ENCODE data around the gene DCUN1D4. TPM values are rescaled to one million over a fixed set of nuclear protein-coding genes. Genes with fewer than 3 reads are reported as not detected.

DCUN1D4 gene
- total and polyA plus RNA-seq, 2 experiments from 2014 or later, result 17.3 to 39.9 TPM

- H3K27me3 ChIP-seq, result no peaks in the 10 kb centered on the region
- WGBS (ENCODE audit: low lambda C conversion rate, missing lambda C conversion rate), result 93% methylated on average over 1 of the region's 1 CpG
- H3K4me3 ChIP-seq, result no peak overlapping the region
- H3K4me1 ChIP-seq (ENCODE audit: insufficient read depth), result no peaks in the 10 kb centered on the region
- no peaks in the 10 kb centered on the region for H3K79me2 ChIP-seq
- no peaks in the 10 kb centered on the region for H4K20me1 ChIP-seq (ENCODE audit: insufficient read depth, poor library complexity, severe bottlenecking)
- TF ChIP-seq, protein P1, sequence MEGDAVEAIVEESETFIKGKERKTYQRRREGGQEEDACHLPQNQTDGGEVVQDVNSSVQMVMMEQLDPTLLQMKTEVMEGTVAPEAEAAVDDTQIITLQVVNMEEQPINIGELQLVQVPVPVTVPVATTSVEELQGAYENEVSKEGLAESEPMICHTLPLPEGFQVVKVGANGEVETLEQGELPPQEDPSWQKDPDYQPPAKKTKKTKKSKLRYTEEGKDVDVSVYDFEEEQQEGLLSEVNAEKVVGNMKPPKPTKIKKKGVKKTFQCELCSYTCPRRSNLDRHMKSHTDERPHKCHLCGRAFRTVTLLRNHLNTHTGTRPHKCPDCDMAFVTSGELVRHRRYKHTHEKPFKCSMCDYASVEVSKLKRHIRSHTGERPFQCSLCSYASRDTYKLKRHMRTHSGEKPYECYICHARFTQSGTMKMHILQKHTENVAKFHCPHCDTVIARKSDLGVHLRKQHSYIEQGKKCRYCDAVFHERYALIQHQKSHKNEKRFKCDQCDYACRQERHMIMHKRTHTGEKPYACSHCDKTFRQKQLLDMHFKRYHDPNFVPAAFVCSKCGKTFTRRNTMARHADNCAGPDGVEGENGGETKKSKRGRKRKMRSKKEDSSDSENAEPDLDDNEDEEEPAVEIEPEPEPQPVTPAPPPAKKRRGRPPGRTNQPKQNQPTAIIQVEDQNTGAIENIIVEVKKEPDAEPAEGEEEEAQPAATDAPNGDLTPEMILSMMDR (IDR thresholded peaks at IDR 0.05; ENCODE audit: poor library complexity), result no peak
- H3K27ac ChIP-seq, result no peak overlapping the region
- H2AFZ ChIP-seq, result no peak overlapping the region
- DNase-seq (ENCODE audit: low spot score), result no peak
- no peak overlapping the region for H3K4me2 ChIP-seq
- H3K9me3 ChIP-seq (ENCODE audit: low read depth), result no peaks in the 10 kb centered on the region
- H3K36me3 ChIP-seq (replicated peaks; ENCODE audit: insufficient read depth, low read depth), result no peaks in the 10 kb centered on the region
- H3K9me2 ChIP-seq (replicated peaks; ENCODE audit: insufficient read depth), result no peaks in the 10 kb centered on the region
Observed at GRCh38 chr4:51965862-51966261, 122.9 kb downstream of the DCUN1D4 start.

Other genes with a start within 250 kb of the DCUN1D4 start
- 0.87 and 0.92 TPM in 2 replicates for gene LRRC66, start 177.2 kb downstream of the DCUN1D4 start, total RNA-seq
- gene LRRC66, start 177.2 kb downstream of the DCUN1D4 start, polyA plus RNA-seq, result 0.44 TPM in 1 of 2 replicates, not detected in the other
- 18.2 and 20.7 TPM in 2 replicates for gene SGCB, start 195.1 kb downstream of the DCUN1D4 start, total RNA-seq
- 28.1 and 28.7 TPM in 2 replicates for gene SGCB, start 195.1 kb downstream of the DCUN1D4 start, polyA plus RNA-seq
- 7.8 and 12.3 TPM in 2 replicates for gene SPATA18, start 208.2 kb downstream of the DCUN1D4 start, total RNA-seq
- gene SPATA18, start 208.2 kb downstream of the DCUN1D4 start, polyA plus RNA-seq, result 2.7 and 2.9 TPM in 2 replicates

Data from hepatocyte (in vitro differentiated cells).